Measurements from ENCODE around the gene LSM10. TPM values are rescaled to one million over a fixed set of nuclear protein-coding genes. Genes with fewer than 3 reads are reported as not detected.
A peak's percentile ranks its signal among the peaks of the same experiment; 100 is the strongest.

LSM10 gene
- polyA plus RNA-seq, 1 experiment: 86.5 TPM

DNA sequence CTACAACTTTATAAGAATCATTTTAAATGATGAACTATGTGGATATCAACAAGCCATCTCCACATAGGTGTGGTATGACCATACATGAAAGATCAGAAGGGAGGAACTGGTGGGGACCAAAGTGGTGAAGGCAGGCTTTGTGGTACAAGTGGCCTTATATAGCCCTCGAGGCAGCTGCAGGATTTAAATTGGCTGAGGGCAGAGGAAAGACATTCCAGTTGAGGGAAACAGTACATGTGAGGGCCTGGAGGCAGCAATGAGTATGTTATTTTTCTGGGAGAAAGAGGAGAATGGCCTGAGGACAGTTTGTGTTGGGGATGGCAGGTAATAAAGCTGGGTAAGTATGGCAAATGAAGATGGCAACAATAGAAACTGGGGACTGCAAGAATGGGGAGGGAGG, 35.4 kb upstream of the LSM10 start:
- ChIA-PET CTCF (no interaction called here), POLR2A (no interaction called here)
- no peak for DNase-seq (ENCODE audit: low read depth)
- TF ChIP-seq, protein P1, sequence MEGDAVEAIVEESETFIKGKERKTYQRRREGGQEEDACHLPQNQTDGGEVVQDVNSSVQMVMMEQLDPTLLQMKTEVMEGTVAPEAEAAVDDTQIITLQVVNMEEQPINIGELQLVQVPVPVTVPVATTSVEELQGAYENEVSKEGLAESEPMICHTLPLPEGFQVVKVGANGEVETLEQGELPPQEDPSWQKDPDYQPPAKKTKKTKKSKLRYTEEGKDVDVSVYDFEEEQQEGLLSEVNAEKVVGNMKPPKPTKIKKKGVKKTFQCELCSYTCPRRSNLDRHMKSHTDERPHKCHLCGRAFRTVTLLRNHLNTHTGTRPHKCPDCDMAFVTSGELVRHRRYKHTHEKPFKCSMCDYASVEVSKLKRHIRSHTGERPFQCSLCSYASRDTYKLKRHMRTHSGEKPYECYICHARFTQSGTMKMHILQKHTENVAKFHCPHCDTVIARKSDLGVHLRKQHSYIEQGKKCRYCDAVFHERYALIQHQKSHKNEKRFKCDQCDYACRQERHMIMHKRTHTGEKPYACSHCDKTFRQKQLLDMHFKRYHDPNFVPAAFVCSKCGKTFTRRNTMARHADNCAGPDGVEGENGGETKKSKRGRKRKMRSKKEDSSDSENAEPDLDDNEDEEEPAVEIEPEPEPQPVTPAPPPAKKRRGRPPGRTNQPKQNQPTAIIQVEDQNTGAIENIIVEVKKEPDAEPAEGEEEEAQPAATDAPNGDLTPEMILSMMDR (IDR thresholded peaks at IDR 0.05; ENCODE audit: insufficient read depth, low read depth, low read length): no peak
- Histone ChIP-seq H3K36me3 (ENCODE audit: control insufficient read depth, insufficient read depth, low read length) (peaks cover 7% of the 10 kb centered on the region), H3K4me3 (ENCODE audit: low read depth, low read length) (no peak overlapping the region), H3K27me3 (ENCODE audit: control insufficient read depth, insufficient read depth, low read length) (no peaks in the 10 kb centered on the region)

DNA sequence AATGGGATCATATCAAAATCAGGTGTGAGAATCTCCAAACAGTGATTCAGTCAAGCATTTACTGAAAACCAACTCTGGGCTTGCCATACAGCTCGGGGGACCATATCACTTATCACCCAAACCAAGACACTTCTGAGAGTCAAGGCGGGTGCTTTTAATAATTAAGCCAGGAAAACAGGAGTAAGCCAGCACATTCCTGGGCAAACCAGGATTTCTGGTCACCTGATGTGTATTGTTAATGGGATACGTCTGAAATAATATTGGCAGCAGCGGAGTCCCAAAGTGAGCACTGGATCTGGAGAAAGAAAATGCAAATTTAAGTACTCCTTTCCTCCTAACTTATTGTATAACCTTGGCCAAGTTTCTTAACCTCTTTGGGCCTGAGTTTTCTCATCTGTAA, 34.9 kb upstream of the LSM10 start:
- Histone ChIP-seq H3K27me3 (ENCODE audit: control insufficient read depth, insufficient read depth, low read length) (no peaks in the 10 kb centered on the region), H3K36me3 (ENCODE audit: control insufficient read depth, insufficient read depth, low read length) (peaks cover 7% of the 10 kb centered on the region), H3K4me3 (ENCODE audit: low read depth, low read length) (no peak overlapping the region)
- ChIA-PET POLR2A (no interaction called here), CTCF (no interaction called here)
- no peak for DNase-seq (ENCODE audit: low read depth)
- TF ChIP-seq, protein P1 (IDR thresholded peaks at IDR 0.05; ENCODE audit: insufficient read depth, low read depth, low read length): no peak

DNA sequence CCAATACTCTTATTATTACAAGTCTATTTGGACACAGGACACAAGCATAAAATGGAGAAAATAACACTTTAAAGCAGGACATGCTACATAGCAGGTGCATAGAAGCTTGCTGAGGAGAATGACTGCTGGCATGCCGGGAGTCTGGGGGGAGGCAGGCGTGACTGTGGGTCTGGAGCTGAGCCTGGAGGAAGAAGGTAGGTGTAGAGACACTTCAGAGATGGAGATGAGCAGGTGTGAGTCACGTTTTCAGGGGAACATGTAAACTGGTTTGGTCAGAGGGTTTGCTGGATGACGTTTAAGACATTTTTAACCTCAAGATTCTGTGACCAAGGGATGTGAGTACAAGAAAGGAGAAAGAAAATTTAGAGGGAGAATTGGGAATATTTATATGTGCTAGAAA, 28.1 kb upstream of the LSM10 start:
- ChIA-PET POLR2A (no interaction called here), CTCF (interaction anchor here (1.1 kb wide), 1 partner anchor 90 kb away, joined by 4 read pairs; no protein-coding TSS in a partner anchor)
- DNase-seq (ENCODE audit: low read depth): no peak

DNA sequence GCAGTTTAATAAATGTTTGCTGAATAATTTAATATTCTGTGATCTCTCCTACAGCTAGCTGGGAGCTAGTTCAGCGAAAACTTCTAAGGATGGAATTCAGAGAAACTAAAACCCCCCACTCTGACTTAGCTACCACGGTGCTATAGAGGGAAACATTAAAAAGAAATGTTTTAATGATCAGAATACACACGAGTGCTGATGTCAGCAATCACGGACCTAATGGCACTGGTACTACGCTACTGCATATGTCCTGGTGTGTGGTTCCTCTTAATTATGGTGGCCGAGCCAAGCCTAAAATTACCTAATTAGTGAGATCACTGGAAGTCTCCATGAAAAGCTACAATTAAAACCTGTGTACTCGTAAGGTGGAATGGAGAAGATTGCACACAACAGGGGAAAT, 23.9 kb upstream of the LSM10 start:
- peaks cover 1% of the 10 kb centered on the region; the same call in 1 of the 2 replicates for H3K36me3 ChIP-seq (ENCODE audit: control insufficient read depth, insufficient read depth, low read length)
- TF ChIP-seq, protein P1 (IDR thresholded peaks at IDR 0.05; ENCODE audit: insufficient read depth, low read depth, low read length): no peak
- ChIA-PET CTCF (interaction anchor here (0.7 to 4.5 kb wide), 9 partner anchors 10 to 287 kb away, joined by 3 to 46 read pairs (median 3); no protein-coding TSS in a partner anchor), POLR2A (no interaction called here)
- no peak for DNase-seq (ENCODE audit: low read depth)
- H3K4me3 ChIP-seq (ENCODE audit: low read depth, low read length): no peak overlapping the region
- no peaks in the 10 kb centered on the region for H3K27me3 ChIP-seq (ENCODE audit: control insufficient read depth, insufficient read depth, low read length)

More for the DNA sequence above, 28.1 kb upstream of the LSM10 start:
- Histone ChIP-seq H3K27me3 (ENCODE audit: control insufficient read depth, insufficient read depth, low read length) (no peaks in the 10 kb centered on the region), H3K36me3 (ENCODE audit: control insufficient read depth, insufficient read depth, low read length) (peaks cover 1% of the 10 kb centered on the region; the same call in 1 of the 2 replicates), H3K4me3 (ENCODE audit: low read depth, low read length) (no peak overlapping the region)
- TF ChIP-seq, protein P1 (IDR thresholded peaks at IDR 0.05; ENCODE audit: insufficient read depth, low read depth, low read length): no peak

DNA sequence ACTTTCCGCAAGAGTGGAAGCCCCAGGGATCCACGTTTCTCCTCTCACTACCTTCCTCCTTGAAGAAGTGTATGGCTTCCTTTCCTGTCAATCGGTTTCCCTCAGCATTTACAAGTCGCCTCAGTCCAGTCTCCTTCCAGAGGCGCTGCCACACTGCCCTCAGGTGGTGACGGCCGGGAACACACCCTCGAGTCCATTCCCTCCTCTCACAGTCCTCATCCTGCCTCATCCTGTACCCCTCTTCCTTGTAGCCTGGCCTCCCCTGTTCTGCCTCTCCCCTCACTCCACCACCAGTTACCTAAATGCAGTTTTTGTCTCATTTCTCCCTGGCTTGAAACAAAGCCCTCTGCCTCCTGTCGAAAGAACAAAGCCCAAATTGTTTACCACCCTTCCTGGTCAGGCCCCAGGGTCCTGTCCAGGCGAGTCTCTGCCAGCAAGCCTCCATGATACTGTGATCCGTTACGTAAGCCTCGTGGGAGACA, 23.2 kb upstream of the LSM10 start:
- ChIA-PET POLR2A (no interaction called here), CTCF (interaction anchor here (0.8 to 4.5 kb wide), 15 partner anchors 9 to 286 kb away, joined by 3 to 46 read pairs (median 3); partner anchors contain the start of gene TRAPPC3)
- peaks cover 1% of the 10 kb centered on the region; the same call in 1 of the 2 replicates for H3K36me3 ChIP-seq (ENCODE audit: control insufficient read depth, insufficient read depth, low read length)
- TF ChIP-seq, protein P1 (IDR thresholded peaks at IDR 0.05; ENCODE audit: insufficient read depth, low read depth, low read length): peak; percentile 94
- no peaks in the 10 kb centered on the region for H3K27me3 ChIP-seq (ENCODE audit: control insufficient read depth, insufficient read depth, low read length)
- no peak for DNase-seq (ENCODE audit: low read depth)
- H3K4me3 ChIP-seq (ENCODE audit: low read depth, low read length): no peak overlapping the region

All from BJ (cell line).